Central memory CD8-positive, alpha-beta T cell (primary cell): ENCODE measurements around the gene DCTN1.
"Not testable (repeated sequence)": the region's sequence is repeated elsewhere in the genome, so short reads cannot be mapped to it uniquely, and the experiment has no call there.

Source experiments
- ATAC-seq: fragments of 150-1000 bp; cut with Tn5 transposase; replicated peaks from 2 replicates; pipeline ENCODE4 v1.10.0; 2022; ENCODE audit warnings: mild to moderate bottlenecking, moderate FRiP score, moderate number of reproducible peaks; ENCODE audit not compliant: poor library complexity, severe bottlenecking; ENCODE audit errors: extremely low read depth
- DNase-seq, 2 donors: peaks; one replicate each; pipeline ENCODE4 v3.0.0; 2021; ENCODE audit warnings: low spot score in 2 of 2
- H3K27ac Mint-ChIP-seq: one replicate; pipeline ENCODE4 v1.8.0; 2022; ENCODE audit warnings: low read depth, mild to moderate bottlenecking, moderate library complexity, mixed read lengths
- H3K27me3 Mint-ChIP-seq: one replicate; pipeline ENCODE4 v1.8.0; 2022; ENCODE audit warnings: mixed read lengths
- H3K36me3 Mint-ChIP-seq: one replicate; pipeline ENCODE4 v1.8.0; 2022; ENCODE audit warnings: mild to moderate bottlenecking, moderate library complexity, mixed read lengths; ENCODE audit not compliant: insufficient read depth
- H3K4me1 Mint-ChIP-seq: one replicate; pipeline ENCODE4 v1.8.0; 2022; ENCODE audit warnings: mixed read lengths
- H3K4me3 Mint-ChIP-seq: one replicate; pipeline ENCODE4 v1.8.0; 2022; ENCODE audit warnings: mild to moderate bottlenecking, moderate library complexity, mixed read lengths
- H3K9me3 Mint-ChIP-seq: one replicate; pipeline ENCODE4 v1.8.0; 2022; ENCODE audit warnings: mixed read lengths

DCTN1 gene

DNA sequence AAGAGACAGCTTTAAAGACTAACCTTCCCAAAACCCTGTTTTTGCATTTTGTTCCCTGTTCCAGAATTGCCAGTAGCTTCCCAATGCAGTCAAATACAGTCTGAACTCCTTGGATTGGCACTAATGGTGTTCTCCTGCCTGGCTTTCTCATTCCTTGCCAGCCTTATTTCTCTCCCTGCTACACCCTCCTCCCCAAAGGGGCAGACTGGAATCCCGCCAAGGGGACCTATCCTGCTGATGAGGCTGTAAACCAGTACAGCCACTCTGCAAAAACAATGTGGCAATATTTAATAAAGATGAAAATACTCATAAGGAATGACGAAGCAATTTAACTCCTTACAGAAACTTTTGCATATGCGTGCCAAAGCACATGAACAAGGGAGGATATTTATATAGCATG, 32.4 kb downstream of the DCTN1 start:
- H3K27me3 Mint-ChIP-seq = no peaks in the 10 kb centered on the region
- H3K9me3 Mint-ChIP-seq = no peaks in the 10 kb centered on the region
- H3K4me1 Mint-ChIP-seq = no peaks in the 10 kb centered on the region
- ATAC-seq (no peak), DNase-seq (no peak)
- H3K27ac Mint-ChIP-seq = no peak overlapping the region
- H3K4me3 Mint-ChIP-seq = no peak overlapping the region
- H3K36me3 Mint-ChIP-seq = no peaks in the 10 kb centered on the region

DNA sequence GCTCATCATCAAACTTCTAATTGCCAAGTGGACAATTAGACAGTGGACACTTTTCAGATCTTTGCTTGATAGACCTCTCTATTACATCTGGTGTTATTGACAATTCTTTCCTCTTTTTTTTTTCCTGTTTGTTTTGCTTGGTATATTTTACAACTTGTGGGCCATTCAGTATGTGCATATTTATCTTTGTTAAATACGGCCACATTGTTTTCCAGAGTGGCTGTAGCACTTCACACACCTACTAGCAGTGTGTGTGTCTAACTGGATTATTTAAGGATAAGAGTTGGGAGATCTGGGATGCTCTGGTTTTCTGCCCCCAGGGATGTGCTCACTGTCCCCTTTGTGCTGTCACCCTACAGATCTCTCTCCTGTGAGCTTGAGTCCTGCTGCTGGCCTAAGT, 32.8 kb downstream of the DCTN1 start:
- Mint-ChIP-seq H3K27me3 (no peaks in the 10 kb centered on the region), H3K27ac (no peak overlapping the region), H3K4me1 (no peaks in the 10 kb centered on the region), H3K4me3 (no peak overlapping the region), H3K36me3 (no peaks in the 10 kb centered on the region), H3K9me3 (no peaks in the 10 kb centered on the region)
- no peak for ATAC-seq
- DNase-seq = no peak

DNA sequence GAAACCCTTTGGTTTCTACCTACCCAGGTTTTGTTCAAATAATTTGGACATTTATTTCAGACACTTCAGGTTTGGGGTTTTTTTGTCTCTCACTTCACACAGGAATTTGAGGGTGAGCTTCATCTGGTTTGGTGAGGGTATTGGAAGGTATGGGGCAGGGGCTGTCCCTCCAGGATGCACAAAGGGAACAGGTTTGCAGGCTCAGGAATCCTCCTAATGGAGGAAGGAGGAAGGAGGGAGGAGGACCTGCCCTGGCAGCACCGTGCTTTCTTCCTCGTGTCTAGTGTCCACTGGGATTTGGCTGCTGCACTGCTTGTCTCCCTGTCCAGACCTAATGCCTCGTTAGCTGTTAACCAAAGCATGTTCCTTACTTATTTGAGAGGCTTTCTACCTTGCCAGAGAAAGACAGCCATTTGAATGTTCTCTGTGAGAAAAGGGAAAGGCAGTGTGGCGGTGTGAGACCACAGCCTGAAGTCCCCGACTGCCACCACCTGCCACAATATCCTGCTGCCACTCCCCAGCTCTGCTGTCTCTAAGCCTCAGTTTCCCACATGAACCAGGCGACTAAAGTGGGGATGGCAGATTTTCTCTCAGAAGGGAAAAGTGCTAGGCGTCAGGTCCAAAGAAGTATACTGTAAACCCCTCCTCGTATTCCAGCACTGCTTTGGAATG, 34.7 kb downstream of the DCTN1 start:
- no peak overlapping the region for H3K4me3 Mint-ChIP-seq

DNA sequence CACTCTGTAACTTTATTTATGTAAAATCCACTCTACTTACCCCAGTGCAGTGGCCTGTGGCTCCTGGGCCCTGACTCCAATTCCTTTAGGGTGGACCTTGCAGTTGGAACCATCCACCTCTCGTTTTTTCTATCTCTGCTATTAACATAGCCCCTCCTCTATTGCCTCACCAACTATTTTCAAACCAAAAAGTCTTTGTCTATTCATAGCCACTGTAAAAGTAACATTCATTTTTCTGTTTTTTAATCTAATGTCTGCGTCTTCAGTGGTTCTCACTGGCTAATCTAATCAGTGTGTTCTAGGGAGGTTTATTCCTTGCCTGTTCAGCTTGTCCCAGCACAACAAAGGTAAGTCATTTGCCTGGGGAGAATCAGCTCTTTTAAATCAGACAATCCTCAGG, 36.8 kb downstream of the DCTN1 start, which contains the start of gene SLC4A5:
Gene SLC4A5 (minus strand): TSS at position 101 of the 400 bp plus-strand sequence. CDS start 28,393 bp downstream, outside the sequence.
- Mint-ChIP-seq H3K27ac (peak within 1 kb of the TSS; percentile 45), H3K27me3 (no peaks in the 10 kb centered on the region), H3K4me3 (no peak within 1 kb of the TSS), H3K36me3 (no peaks in the 10 kb centered on the region), H3K4me1 (no peaks in the 10 kb centered on the region), H3K9me3 (no peaks in the 10 kb centered on the region)
- ATAC-seq = no peak
- DNase-seq = no peak

More for the DNA sequence above, 34.7 kb downstream of the DCTN1 start:
- no peak overlapping the region for H3K27ac Mint-ChIP-seq
- ATAC-seq (no peak), DNase-seq (no peak)
- H3K36me3 Mint-ChIP-seq = no peaks in the 10 kb centered on the region
- H3K9me3 Mint-ChIP-seq = no peaks in the 10 kb centered on the region
- H3K4me1 Mint-ChIP-seq = no peaks in the 10 kb centered on the region
- H3K27me3 Mint-ChIP-seq = no peaks in the 10 kb centered on the region

DNA sequence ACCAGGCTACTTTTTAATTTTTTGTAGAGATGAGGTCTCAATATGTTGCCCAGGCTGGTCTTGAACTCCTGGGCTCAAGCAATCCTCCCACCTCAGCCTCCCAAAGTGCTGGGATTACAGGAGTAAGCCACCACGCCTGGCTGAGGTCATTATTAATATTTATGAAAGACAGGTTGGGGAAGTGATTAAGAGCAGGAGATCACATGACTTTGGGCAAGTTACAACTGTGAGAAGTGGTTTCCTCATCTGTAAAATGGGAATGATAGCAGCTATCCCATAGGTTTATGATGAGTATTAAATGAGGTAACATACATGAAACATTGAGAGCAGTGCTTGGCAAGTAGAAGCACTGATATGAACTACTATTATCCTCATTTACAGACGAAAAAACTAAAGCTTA, 43.9 kb downstream of the DCTN1 start:
- H3K27ac Mint-ChIP-seq, DNase-seq, H3K36me3 Mint-ChIP-seq, H3K27me3 Mint-ChIP-seq, H3K4me1 Mint-ChIP-seq, H3K9me3 Mint-ChIP-seq, H3K4me3 Mint-ChIP-seq, ATAC-seq: not testable (repeated sequence)

DNA sequence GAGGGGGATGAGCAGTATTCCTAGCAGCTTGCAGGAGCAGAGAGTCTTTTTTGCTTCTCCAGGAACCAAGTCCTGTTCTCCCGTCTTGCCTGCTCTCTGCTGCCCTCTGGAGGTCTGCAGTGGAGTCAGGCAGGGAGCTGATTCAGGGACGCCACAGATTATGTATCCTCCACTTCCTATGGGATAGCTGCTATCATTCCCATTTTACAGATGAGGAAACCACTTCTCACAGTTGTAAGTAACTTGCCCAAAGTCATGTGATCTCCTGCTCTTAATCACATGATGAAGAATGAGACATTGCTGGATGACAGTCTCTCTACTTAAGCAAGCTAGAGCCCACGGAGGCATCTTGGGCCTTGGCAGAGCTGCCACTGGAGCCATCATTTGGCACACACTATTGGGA, 45.2 kb downstream of the DCTN1 start:
- H3K27ac Mint-ChIP-seq = no peak overlapping the region
- no peaks in the 10 kb centered on the region for H3K36me3 Mint-ChIP-seq
- H3K27me3 Mint-ChIP-seq = no peaks in the 10 kb centered on the region
- no peaks in the 10 kb centered on the region for H3K4me1 Mint-ChIP-seq
- peak; percentile 52 for ATAC-seq
- no peaks in the 10 kb centered on the region for H3K9me3 Mint-ChIP-seq
- no peak overlapping the region for H3K4me3 Mint-ChIP-seq
- DNase-seq = peak; percentile 52 to 67

DNA sequence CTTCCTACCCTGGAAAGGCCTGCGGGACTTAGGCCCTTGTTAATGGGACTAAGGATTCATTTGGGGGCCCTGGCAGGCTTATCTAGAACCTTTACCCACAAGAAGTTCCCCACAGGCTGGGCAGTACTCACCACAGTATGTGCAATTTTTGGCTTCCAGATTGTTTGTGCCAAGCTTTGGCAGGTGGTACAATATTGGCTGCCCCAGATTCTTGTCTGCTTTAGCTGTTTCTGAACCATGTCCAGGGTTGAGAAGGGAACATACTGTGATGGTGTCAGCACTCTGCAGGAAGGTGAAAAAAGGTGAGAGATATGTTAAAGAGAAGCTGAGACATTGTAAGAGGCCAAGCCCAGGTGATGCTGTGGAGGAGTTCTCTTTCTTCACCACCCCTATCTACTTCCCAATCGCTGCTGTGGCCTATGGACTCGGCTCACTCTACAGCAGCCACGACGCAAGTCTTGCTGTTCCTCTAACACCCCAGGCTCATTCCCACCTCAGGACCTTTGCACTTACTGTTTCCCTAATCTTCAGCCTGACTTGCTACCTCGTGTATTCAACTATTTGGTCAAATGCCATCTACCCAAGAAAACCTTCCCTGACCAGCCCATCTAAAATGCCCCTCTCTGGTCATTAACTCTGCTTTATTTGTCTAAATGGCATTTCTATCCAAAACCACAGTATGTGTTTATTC, 46.1 kb downstream of the DCTN1 start:
- H3K4me3 Mint-ChIP-seq = no peak overlapping the region
- DNase-seq = no peak
- no peaks in the 10 kb centered on the region for H3K9me3 Mint-ChIP-seq
- ATAC-seq = no peak
- no peak overlapping the region for H3K27ac Mint-ChIP-seq
- H3K4me1 Mint-ChIP-seq = no peaks in the 10 kb centered on the region
- H3K27me3 Mint-ChIP-seq = no peaks in the 10 kb centered on the region
- no peaks in the 10 kb centered on the region for H3K36me3 Mint-ChIP-seq

DNA sequence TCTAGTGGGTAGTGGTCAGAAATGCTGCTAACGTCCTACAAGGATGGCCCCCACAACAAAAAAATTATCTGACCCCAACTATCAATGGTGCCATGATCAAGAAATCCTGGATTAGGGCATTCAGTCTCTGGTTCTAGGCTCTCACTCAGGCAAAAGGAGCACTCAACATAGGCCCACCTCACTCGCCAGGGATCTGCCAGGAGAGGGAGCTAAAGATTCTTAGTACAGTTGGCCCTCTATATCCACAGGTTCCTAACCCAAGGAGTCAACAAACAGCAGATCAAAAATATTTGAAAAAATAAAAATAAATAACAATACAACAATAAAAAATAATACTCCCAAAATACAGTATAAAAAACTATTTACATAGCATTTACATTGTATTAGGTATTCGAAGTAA, 46.9 kb downstream of the DCTN1 start:
- no peaks in the 10 kb centered on the region for H3K4me1 Mint-ChIP-seq
- DNase-seq (no peak), ATAC-seq (no peak)

DNA sequence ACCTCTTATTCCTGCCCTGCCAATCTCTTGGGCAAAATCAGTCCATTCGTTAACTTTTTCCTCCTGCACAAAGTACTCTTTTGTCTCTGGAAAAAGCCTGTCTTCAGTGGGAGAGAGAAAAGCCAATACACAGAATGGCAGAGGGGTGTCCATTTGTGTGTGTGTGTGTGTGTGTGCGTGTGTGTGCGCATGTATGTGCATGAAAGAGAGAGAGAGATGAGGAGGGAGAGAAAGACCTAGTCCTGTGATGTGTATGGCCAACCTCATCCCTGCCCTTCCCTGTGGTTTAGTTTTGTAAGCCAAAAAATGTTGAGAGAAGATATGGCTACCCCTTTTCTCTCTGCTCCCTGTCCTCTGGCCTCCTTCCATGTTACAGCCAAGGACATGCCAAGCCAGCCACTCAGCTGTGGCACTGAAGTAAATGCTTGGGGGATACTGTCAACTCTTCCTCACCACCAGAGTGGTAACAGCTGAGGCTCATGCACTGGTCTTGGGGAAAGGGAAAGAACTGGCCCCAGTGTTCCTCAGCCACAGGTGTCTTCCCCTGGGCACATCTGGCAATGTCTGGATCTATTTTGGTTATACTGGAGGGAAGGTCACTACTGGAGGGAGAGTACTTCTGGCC, 47.4 kb downstream of the DCTN1 start:
- no peaks in the 10 kb centered on the region for H3K4me1 Mint-ChIP-seq
- H3K9me3 Mint-ChIP-seq = no peaks in the 10 kb centered on the region
- H3K27me3 Mint-ChIP-seq = no peaks in the 10 kb centered on the region
- ATAC-seq = no peak
- DNase-seq = no peak
- peak overlapping the region; percentile 17 for H3K27ac Mint-ChIP-seq
- H3K4me3 Mint-ChIP-seq = no peak overlapping the region
- H3K36me3 Mint-ChIP-seq = no peaks in the 10 kb centered on the region

More for the DNA sequence above, 46.9 kb downstream of the DCTN1 start:
- no peaks in the 10 kb centered on the region for H3K9me3 Mint-ChIP-seq
- H3K36me3 Mint-ChIP-seq = no peaks in the 10 kb centered on the region
- no peak overlapping the region for H3K27ac Mint-ChIP-seq
- no peaks in the 10 kb centered on the region for H3K27me3 Mint-ChIP-seq
- no peak overlapping the region for H3K4me3 Mint-ChIP-seq

DNA sequence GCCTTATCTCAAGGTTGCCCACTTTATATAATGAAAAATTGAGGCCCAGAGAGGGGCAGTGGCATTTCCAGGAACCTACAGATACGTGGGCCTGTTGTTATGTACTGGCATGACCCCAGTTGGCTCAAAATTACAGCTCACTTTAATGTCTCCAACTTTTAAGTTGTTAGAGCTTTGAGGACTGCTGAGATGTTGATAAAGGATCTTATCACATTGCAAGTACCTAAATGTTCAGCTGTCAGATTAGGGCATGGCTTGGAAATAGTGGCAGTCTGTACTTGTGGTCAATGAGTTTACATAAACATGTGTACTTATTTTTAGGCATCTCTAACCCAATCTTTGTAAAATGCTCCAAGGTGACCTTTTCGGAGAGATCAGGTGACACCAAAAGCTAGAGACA, 51.5 kb downstream of the DCTN1 start:
- Mint-ChIP-seq H3K27me3 (no peaks in the 10 kb centered on the region), H3K27ac (no peak overlapping the region)

DNA sequence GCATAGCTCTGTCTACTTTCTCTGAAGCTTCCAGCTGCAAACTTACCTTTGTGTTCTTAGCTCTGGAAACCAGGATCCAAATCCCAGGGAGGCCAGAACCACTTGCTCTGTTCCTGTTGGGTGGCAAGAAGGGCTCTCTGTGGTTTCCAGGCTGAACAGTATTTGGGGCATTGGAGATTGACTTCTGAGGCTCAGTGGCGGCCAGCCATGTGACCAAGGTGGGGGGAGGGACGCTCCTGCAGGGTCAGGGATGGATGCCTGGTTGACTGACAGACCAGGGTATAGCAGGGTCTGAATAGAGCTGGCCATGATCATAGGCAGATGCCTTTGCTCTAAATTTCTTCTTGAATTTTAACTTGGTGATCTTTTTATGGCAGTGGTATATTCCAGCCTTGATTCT, 52.0 kb downstream of the DCTN1 start:
- Mint-ChIP-seq H3K27me3 (no peaks in the 10 kb centered on the region), H3K27ac (no peak overlapping the region), H3K9me3 (no peaks in the 10 kb centered on the region), H3K36me3 (no peaks in the 10 kb centered on the region), H3K4me3 (no peak overlapping the region), H3K4me1 (no peaks in the 10 kb centered on the region)
- DNase-seq = no peak
- no peak for ATAC-seq

More for the DNA sequence above, 51.5 kb downstream of the DCTN1 start:
- Mint-ChIP-seq H3K36me3 (no peaks in the 10 kb centered on the region), H3K9me3 (no peaks in the 10 kb centered on the region), H3K4me3 (no peak overlapping the region), H3K4me1 (no peaks in the 10 kb centered on the region)
- ATAC-seq (no peak), DNase-seq (no peak)

DNA sequence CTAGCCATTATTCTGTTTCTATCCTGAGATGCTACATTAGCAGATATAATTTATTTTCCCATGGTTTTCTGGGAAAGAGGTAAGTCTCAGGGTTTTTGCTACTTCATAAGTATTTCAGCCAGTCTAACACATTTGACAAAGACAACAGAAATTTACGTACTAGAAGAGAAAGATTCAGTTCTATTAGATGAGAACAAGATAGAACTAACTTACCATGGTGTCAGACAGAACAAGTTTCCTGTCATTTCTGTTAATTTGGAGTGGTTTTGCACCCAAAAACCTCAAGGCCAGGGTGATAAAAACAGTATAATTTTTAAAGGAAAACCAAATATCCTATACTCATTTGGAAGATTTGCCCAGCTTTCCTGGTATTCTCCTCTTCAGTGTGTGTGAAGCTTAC, 52.5 kb downstream of the DCTN1 start:
- no peak overlapping the region for H3K4me3 Mint-ChIP-seq
- H3K9me3 Mint-ChIP-seq = no peaks in the 10 kb centered on the region
- no peaks in the 10 kb centered on the region for H3K4me1 Mint-ChIP-seq
- peaks cover 2% of the 10 kb centered on the region for H3K36me3 Mint-ChIP-seq
- H3K27me3 Mint-ChIP-seq = no peaks in the 10 kb centered on the region
- no peak overlapping the region for H3K27ac Mint-ChIP-seq
- ATAC-seq (no peak), DNase-seq (no peak)

DNA sequence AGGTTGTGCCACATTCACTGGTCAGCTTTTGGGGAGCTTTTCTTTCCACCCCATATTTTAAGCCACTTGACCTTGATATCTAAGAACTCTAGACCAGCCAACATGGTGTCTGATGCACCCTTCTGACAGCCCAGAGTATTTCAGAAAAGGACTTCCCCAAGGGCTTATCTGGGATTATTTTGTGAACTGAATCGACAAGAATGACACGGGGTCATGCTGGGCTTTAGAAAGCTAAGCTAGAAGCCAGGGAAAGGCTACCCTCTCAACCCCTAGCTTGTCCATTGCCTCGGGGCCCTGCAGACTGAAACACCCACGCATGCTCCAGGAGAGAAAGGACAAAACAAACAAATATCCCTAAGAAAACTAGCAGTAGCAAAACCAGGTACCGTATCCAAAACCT, 52.9 kb downstream of the DCTN1 start:
- no peaks in the 10 kb centered on the region for H3K9me3 Mint-ChIP-seq
- H3K27ac Mint-ChIP-seq = no peak overlapping the region
- no peaks in the 10 kb centered on the region for H3K4me1 Mint-ChIP-seq
- peaks cover 2% of the 10 kb centered on the region for H3K36me3 Mint-ChIP-seq
- ATAC-seq = no peak
- no peaks in the 10 kb centered on the region for H3K27me3 Mint-ChIP-seq
- H3K4me3 Mint-ChIP-seq = no peak overlapping the region
- DNase-seq = no peak
